HG02943 (cell line): ENCODE results near the gene CNTNAP2.

Experiments used
- ATAC-seq: cut with Tn5 transposase; IDR thresholded peaks from one replicate; pipeline ENCODE4 v1.9.1; 2021; ENCODE audit warnings: mild to moderate bottlenecking, low read depth, moderate library complexity; ENCODE audit not compliant: unreplicated experiment

Gene CNTNAP2

DNA sequence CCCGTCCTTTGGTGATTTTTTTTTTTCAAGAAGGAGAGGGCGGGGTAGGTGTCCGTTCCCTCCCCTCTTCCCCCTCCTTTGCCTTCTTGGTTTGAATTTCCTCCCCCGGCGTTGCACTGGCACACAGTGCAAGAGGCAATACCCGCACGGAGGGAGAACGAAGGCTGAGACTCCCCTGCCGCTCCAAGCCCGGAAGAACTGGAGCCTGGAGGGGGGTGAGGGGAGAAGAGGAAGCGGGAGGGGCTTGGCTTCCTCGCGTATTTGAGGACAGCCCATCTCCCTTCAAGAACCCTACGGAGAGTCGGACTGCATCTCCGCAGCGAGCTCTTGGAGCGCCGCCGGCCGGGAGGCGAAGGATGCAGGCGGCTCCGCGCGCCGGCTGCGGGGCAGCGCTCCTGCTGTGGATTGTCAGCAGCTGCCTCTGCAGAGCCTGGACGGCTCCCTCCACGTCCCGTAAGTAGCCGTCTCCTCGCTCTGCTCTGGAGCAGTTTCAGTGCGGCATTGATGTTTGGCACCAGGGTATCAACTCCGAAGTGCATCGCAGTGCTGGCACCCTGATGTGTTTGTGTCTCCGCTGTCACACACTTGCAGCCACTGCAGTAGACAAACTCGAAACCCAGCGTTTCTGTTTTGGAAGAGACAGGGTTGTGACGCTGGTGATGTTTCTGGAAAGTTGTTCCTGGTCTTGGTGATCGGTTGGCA lies at the start of gene CNTNAP2:
Gene CNTNAP2 (plus strand): TSS at position 281 of the 702 bp plus-strand sequence. CDS start 76 bp downstream, at position 357.
- no peak for ATAC-seq

- ATAC-seq: no peak
Measured at GRCh38 chr7:146067880-146068279, 48.7 kb upstream of the CNTNAP2 start.

DNA sequence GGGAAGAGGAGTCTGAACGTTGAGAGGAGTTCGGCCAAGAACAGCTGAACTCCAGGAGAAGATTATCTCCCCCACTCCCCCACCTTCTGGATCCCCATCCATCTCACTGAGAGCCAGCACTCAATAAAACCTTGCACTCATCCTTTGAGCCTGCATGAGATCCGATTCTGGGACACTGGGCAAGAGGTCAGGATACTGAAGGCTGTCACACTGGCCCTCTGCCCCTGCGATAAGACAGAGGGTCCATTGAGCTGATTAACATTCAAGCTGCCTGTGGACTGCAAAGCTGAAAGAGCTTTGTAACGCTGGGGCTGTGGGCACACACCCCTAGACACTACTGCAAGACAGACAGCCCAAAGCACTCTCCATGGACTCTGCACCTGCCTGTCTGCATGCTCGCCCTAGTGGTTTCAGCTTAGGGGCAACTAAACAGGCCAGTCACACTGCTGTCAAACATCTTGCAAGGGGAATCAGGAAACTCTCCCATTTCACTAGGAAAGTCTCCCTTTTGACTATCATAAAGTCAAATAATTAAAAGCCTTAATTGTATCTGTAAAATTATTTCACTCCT lies 42.3 kb upstream of the CNTNAP2 start:
- no peak for ATAC-seq

DNA sequence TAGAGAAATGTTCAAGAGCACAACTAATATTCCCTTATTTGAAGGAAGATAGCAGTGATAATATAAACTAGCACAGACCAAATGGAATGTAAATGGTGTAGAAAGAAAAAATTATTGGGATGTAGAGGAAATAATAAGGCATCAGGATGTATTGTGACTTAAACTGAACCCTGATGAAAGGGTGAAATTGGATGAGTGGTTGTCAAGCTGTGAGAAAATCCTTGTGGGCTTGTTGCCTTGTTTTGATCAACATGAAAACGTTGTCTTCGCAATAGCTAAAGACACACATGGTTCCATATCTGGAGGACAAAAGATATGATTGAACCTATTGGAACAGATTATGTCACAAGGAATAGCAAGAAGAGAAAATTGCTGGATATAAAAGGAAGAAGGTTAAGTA lies 40.3 kb upstream of the CNTNAP2 start:
- ATAC-seq: no peak

- no peak for ATAC-seq
Measured at GRCh38 chr7:146084086-146084485, 32.5 kb upstream of the CNTNAP2 start.

- ATAC-seq: peak; percentile 72
Measured at GRCh38 chr7:146090023-146090645, 26.5 kb upstream of the CNTNAP2 start.

GRCh38 chr7:146094356-146094755 lies 22.2 kb upstream of the CNTNAP2 start:
- ATAC-seq: no peak

GRCh38 chr7:146096994-146097393 lies 19.6 kb upstream of the CNTNAP2 start:
- no peak for ATAC-seq

DNA sequence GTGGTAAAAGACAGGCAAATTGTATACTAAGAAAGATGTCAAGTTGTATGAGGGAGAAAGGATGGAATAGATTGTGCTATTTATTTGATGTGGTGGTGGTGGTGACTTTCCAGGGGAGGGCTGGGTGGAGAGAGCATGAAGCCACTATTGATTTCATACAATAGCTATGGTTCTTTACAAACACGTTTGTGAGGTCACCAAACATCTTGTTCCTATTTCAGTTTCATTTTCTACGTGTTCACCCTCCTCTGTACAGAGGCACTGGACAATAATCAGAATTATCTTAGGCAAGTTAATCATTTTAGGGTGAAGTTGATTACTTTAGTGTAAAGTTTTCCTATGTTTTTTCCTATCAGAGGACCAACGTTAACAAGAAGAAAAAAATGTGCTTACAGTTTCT lies 10.3 kb upstream of the CNTNAP2 start:
- no peak for ATAC-seq

- no peak for ATAC-seq
Measured at GRCh38 chr7:146112755-146113154, 3.8 kb upstream of the CNTNAP2 start.

GRCh38 chr7:146115548-146115850 lies 1.1 kb upstream of the CNTNAP2 start:
- no peak for ATAC-seq

- no peak for ATAC-seq
Measured at GRCh38 chr7:146115851-146116520, 615 bp upstream of the CNTNAP2 start.

DNA sequence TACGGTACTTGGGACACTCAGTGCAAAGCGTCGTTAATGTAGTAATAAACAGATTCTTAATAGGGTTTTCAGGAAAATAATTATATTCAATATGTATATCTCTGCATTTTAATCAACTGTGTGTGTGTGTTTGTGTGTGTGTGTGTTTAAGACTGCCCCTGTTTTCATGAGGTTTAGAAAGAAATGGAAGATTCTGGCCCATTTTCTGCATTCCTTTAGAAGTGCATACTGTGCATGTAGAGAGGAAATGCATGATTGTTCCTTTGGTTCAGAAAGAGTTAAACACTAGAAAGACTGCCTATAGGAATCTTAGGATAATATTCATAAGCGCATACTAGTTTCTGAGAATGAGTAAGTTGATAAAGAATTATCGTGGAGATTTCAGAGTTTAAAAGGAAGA lies 975 bp downstream of the CNTNAP2 start:
- ATAC-seq: no peak

DNA sequence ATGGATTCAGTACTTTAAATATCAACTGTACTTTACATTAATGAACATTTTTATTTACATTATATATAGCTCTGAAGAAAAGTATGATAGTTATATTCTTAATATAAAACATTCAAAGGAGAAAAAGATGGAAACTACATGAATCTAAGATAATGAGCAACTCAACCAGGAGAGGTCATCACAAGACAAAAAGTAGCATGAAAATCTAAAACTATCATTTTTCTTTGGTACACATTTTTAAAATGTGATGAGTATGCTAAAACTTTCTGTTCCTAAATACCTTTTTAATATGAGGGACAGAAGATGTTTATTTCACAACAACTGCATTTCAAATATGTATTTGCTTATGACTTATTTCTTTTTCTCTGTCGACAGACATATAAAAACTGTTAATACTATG lies 2.4 kb downstream of the CNTNAP2 start:
- ATAC-seq: no peak

- ATAC-seq: no peak
Measured at GRCh38 chr7:146123715-146124114, 7.1 kb downstream of the CNTNAP2 start.

DNA sequence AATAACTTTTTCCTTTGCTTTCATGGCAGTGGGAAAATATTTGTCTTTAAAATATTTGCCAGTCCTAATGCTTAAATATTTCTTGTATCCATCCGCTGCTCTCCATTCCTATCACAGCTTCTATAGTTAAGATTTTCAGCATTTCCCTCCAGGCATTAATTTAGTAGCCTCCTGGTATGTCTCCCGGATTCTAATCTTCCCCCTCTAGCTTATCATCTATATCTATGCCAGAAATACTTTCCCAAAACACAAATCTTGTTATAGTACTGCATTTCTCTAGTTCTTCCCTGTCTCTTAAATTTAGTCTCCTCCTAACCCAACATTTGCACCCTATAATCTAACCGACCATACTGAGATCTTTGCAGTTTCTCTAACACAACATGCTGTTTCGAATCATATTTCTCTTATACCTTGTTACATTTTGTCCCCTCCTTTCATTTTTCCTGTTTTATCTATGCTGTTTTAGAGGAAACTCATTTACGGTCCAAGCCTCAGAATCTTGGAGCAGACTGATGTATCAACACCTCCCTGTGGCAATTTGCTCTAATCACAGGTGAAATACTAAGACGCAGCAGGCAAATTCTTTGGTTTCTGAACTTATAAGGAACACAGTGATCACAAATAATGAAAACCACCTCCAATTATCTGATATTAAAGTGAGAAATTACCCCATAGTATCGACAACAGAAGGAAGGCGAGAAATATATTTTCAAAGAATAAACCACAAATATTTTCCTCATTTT lies 10.3 kb downstream of the CNTNAP2 start:
- ATAC-seq: no peak

- ATAC-seq: no peak
Measured at GRCh38 chr7:146129296-146129695, 12.7 kb downstream of the CNTNAP2 start.

- ATAC-seq: no peak
Measured at GRCh38 chr7:146129997-146130396, 13.4 kb downstream of the CNTNAP2 start.

DNA sequence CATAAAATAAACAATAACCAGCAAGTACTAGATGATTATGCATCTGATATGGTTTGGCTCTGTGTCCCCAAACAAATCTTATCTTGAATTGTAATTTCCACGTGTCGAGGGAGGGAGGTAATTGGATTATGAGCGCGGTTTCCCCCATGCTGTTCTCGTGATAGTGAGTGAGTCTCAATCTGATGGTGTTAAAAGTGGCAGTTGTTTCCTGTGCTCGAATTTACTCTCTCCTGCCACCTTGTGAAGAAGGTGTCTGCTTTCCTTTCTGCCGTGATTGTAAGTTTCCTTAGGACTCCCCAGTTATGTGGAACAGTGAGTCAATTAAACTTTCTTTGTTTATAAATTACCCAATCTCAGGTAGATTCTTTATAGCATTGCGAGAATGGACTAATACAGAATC lies 15.1 kb downstream of the CNTNAP2 start:
- ATAC-seq: no peak

DNA sequence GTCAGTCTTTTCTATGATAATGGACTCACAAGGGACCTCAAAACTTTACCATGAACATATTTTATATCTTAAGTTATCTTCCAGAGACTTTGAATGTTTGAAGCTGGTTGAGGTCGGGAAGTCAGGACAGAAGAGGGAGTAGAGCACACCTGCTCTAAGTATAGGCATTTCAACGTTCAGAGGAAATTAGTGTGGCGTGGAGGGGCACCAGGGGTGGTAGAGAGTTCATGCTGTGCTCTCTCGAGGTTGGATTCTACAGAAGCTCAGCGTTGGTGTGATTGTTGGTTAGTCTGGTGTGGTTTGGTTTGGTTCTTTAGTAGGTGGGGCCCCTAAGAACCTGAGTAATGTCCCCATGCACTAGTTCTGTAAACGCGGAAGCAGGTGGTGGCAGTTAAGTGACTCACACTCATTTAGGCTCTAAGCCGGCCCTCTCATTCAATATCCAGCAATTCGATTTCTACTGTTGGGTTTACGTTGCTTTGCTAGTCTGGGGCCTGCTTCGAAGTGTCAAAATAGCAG lies 19.8 kb downstream of the CNTNAP2 start:
- ATAC-seq: no peak

GRCh38 chr7:146138926-146139325 lies 22.3 kb downstream of the CNTNAP2 start:
- ATAC-seq: no peak
